ENCODE results near the gene SFI1. TPM values are rescaled to one million over a fixed set of nuclear protein-coding genes. Genes with fewer than 3 reads are reported as not detected.
"Not testable (repeated sequence)": the region's sequence is repeated elsewhere in the genome, so short reads cannot be mapped to it uniquely, and the experiment has no call there.

SFI1 gene
- total RNA-seq, 2 donors from 2014 or later: 42.0 to 52.6 TPM

- Mint-ChIP-seq H3K27ac (no peak overlapping the region), H3K27me3 (ENCODE audit: insufficient read depth) (no peaks in the 10 kb centered on the region)
Measured at GRCh38 chr22:31588970-31589675, 92.8 kb downstream of the SFI1 start.

GRCh38 chr22:31590161-31590560, 93.8 kb downstream of the SFI1 start:
- H3K27me3 ChIP-seq (ENCODE audit: control insufficient read depth, insufficient read depth, low read length, poor library complexity, severe bottlenecking); H3K27ac Mint-ChIP-seq; H3K4me1 ChIP-seq (ENCODE audit: control insufficient read depth, insufficient read depth, low read length); H3K4me3 Mint-ChIP-seq; H3K27ac ChIP-seq (ENCODE audit: low read depth, low read length); H3K4me3 ChIP-seq (ENCODE audit: low read length); DNase-seq; H3K9me3 ChIP-seq (ENCODE audit: control insufficient read depth, low read length); H3K4me1 Mint-ChIP-seq; H3K27me3 Mint-ChIP-seq (ENCODE audit: insufficient read depth); H3K9ac ChIP-seq (ENCODE audit: extremely low read depth, low read length, poor library complexity, severe bottlenecking); H3K36me3 ChIP-seq (ENCODE audit: control insufficient read depth, insufficient read depth, low read length): not testable (repeated sequence)
- Mint-ChIP-seq H3K36me3 (ENCODE audit: low read depth) (peaks cover 36% of the 10 kb centered on the region), H3K9me3 (peaks cover 12% of the 10 kb centered on the region)
- no CpG with 5 or more reads among the region's 2 CpGs for WGBS, 2 experiments (ENCODE audit: insufficient coverage in 1 of 2, insufficient read length in 1 of 2)

More at GRCh38 chr22:31588970-31589675, 92.8 kb downstream of the SFI1 start:
- WGBS, 2 experiments (ENCODE audit: insufficient coverage in 1 of 2, insufficient read length in 1 of 2): 90 to 94% methylated on average over 4 to 6 of the region's 6 CpGs
- Histone ChIP-seq H3K9me3 (ENCODE audit: control insufficient read depth, low read length) (no peaks in the 10 kb centered on the region), H3K36me3 (ENCODE audit: control insufficient read depth, insufficient read depth, low read length) (peaks cover 6% of the 10 kb centered on the region), H3K4me1 (ENCODE audit: control insufficient read depth, insufficient read depth, low read length) (no peaks in the 10 kb centered on the region), H3K27me3 (ENCODE audit: control insufficient read depth, insufficient read depth, low read length, poor library complexity, severe bottlenecking) (no peaks in the 10 kb centered on the region), H3K9ac (ENCODE audit: extremely low read depth, low read length, poor library complexity, severe bottlenecking) (no peak overlapping the region), H3K27ac (ENCODE audit: low read depth, low read length) (no peak overlapping the region), H3K4me3 (ENCODE audit: low read length) (no peak overlapping the region)
- no peak for DNase-seq
- Mint-ChIP-seq H3K9me3 (peaks cover 7% of the 10 kb centered on the region), H3K4me3 (no peak overlapping the region), H3K4me1 (no peaks in the 10 kb centered on the region), H3K36me3 (ENCODE audit: low read depth) (peaks cover 35% of the 10 kb centered on the region)
- TF ChIP-seq, protein P1, sequence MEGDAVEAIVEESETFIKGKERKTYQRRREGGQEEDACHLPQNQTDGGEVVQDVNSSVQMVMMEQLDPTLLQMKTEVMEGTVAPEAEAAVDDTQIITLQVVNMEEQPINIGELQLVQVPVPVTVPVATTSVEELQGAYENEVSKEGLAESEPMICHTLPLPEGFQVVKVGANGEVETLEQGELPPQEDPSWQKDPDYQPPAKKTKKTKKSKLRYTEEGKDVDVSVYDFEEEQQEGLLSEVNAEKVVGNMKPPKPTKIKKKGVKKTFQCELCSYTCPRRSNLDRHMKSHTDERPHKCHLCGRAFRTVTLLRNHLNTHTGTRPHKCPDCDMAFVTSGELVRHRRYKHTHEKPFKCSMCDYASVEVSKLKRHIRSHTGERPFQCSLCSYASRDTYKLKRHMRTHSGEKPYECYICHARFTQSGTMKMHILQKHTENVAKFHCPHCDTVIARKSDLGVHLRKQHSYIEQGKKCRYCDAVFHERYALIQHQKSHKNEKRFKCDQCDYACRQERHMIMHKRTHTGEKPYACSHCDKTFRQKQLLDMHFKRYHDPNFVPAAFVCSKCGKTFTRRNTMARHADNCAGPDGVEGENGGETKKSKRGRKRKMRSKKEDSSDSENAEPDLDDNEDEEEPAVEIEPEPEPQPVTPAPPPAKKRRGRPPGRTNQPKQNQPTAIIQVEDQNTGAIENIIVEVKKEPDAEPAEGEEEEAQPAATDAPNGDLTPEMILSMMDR (conservative IDR thresholded peaks at IDR 0.05): no peak

DNA sequence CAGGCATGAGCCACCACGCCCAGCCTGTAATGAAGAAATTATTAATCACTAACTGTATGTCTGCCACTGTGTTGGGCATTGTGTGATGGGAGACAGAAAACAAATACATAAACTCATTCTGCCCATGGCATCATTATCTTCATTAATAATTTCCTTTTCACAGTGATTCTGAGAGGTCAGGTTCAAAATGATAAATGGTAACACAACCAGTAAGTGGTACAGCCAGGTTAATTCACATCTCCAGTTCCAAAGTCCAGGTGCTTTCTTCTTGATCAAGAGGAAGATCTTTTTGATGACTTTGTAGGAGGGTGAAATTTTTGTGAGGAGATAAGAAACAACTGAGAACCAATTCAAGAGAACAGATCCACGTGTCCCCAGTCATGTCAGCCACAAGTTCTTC, 98.9 kb downstream of the SFI1 start:
- no peak for DNase-seq
- Mint-ChIP-seq H3K4me1 (no peaks in the 10 kb centered on the region), H3K4me3 (no peak overlapping the region), H3K9me3 (peaks cover 12% of the 10 kb centered on the region), H3K27me3 (ENCODE audit: insufficient read depth) (no peaks in the 10 kb centered on the region), H3K36me3 (ENCODE audit: low read depth) (peaks cover 10% of the 10 kb centered on the region), H3K27ac (no peak overlapping the region)
- TF ChIP-seq, protein P1 (conservative IDR thresholded peaks at IDR 0.05): no peak
- Histone ChIP-seq H3K9me3 (ENCODE audit: control insufficient read depth, low read length) (no peaks in the 10 kb centered on the region), H3K27me3 (ENCODE audit: control insufficient read depth, insufficient read depth, low read length, poor library complexity, severe bottlenecking) (no peaks in the 10 kb centered on the region), H3K9ac (ENCODE audit: extremely low read depth, low read length, poor library complexity, severe bottlenecking) (no peak overlapping the region), H3K4me1 (ENCODE audit: control insufficient read depth, insufficient read depth, low read length) (no peaks in the 10 kb centered on the region), H3K27ac (ENCODE audit: low read depth, low read length) (no peak overlapping the region), H3K4me3 (ENCODE audit: low read length) (no peak overlapping the region), H3K36me3 (ENCODE audit: control insufficient read depth, insufficient read depth, low read length) (no peaks in the 10 kb centered on the region)
- 83 to 98% methylated on average over 1 to 2 of the region's 2 CpGs for WGBS, 2 experiments (ENCODE audit: insufficient coverage in 1 of 2, insufficient read length in 1 of 2)
